H1 (cell line): ENCODE measurements around the gene ZNF433. TPM values are rescaled to one million over a fixed set of nuclear protein-coding genes. Genes with fewer than 3 reads are reported as not detected.

ENCODE experiments used
- BRCA1 ChIP-seq: IDR thresholded peaks from 2 replicates; pipeline ENCODE4 v1.6.1; 2012; ENCODE audit warnings: low read depth, low read length, improper control_type of control experiment
- CBX8 ChIP-seq: fragments of 300-800, 300-1000 bp; sonication (generic); IDR thresholded peaks from 2 replicates; pipeline ENCODE4 v1.7.1; 2016; ENCODE audit warnings: low read depth, low read length, borderline replicate concordance
- CHD1 ChIP-seq: IDR thresholded peaks from 2 replicates; pipeline ENCODE4 v1.6.1; 2012; ENCODE audit warnings: low read depth, low read length, improper control_type of control experiment
- CHD2 ChIP-seq: IDR thresholded peaks from 2 replicates; pipeline ENCODE4 v1.6.1; 2012; ENCODE audit warnings: low read length, improper control_type of control experiment
- CREB1 ChIP-seq: IDR thresholded peaks from 2 replicates; pipeline ENCODE4 v1.6.1; 2012; ENCODE audit warnings: inconsistent platforms
- E2F6 ChIP-seq: IDR thresholded peaks from 2 replicates; pipeline ENCODE4 v1.6.1; 2012; ENCODE audit warnings: inconsistent platforms
- GABPA ChIP-seq: IDR thresholded peaks from 2 replicates; pipeline ENCODE4 v1.6.1; 2011; ENCODE audit warnings: mild to moderate bottlenecking, low read length, moderate library complexity, borderline replicate concordance; ENCODE audit not compliant: insufficient read depth
- KDM1A ChIP-seq: fragments of 200-600, 300-600 bp; sonication (generic); IDR thresholded peaks from 2 replicates; pipeline ENCODE4 v1.7.1; 2016; ENCODE audit warnings: mild to moderate bottlenecking, low read length, borderline replicate concordance
- KDM5A ChIP-seq: fragments of 200-600 bp; IDR thresholded peaks from 2 replicates; pipeline ENCODE4 v1.7.1; 2012; ENCODE audit warnings: mild to moderate bottlenecking, low read length, inconsistent platforms, mixed read lengths
- MAFK ChIP-seq: IDR thresholded peaks from 2 replicates; pipeline ENCODE4 v1.6.1; 2012; ENCODE audit warnings: low read depth, mild to moderate bottlenecking, improper control_type of control experiment, low read length
- PHF8 ChIP-seq: fragments of 200-600 bp; sonication (generic); conservative IDR thresholded peaks from 2 replicates; pipeline ENCODE4 v1.7.1; 2012; ENCODE audit warnings: low read depth, mild to moderate bottlenecking, inconsistent platforms, low read length, moderate library complexity
- POLR2A ChIP-seq, 2 experiments: IDR thresholded peaks; 1 replicate in 1 of 2; 2 replicates in 1 of 2; pipeline ENCODE4 v1.6.1; 2011; ENCODE audit warnings: low read depth in 2 of 2, low read length in 2 of 2, mild to moderate bottlenecking in 2 of 2; ENCODE audit errors: control extremely low read depth in 1 of 2
- POU5F1 ChIP-seq: IDR thresholded peaks from 2 replicates; pipeline ENCODE4 v1.6.1; 2011; ENCODE audit warnings: low read depth, mild to moderate bottlenecking, low read length, moderate library complexity
- RAD21 ChIP-seq, 2 experiments: IDR thresholded peaks in 1 of 2; conservative IDR thresholded peaks in 1 of 2; 2 replicates each; pipeline ENCODE4 v1.6.1; 2011; ENCODE audit warnings: low read depth in 2 of 2, low read length in 2 of 2, improper control_type of control experiment in 1 of 2, inconsistent platforms in 1 of 2, mild to moderate bottlenecking in 1 of 2, moderate library complexity in 1 of 2
- RNF2 ChIP-seq: fragments of 200-900, 300-1000 bp; sonication (generic); IDR thresholded peaks from 2 replicates; pipeline ENCODE4 v1.7.1; 2016; ENCODE audit warnings: borderline replicate concordance, low read depth, mild to moderate bottlenecking, antibody characterized with exemption, low read length; ENCODE audit not compliant: poor library complexity, severe bottlenecking; ENCODE audit errors: missing control alignments
- SIRT6 ChIP-seq: IDR thresholded peaks from one replicate; pipeline ENCODE4 v1.7.1; 2012; ENCODE audit warnings: low read length, inconsistent platforms
- SP1 ChIP-seq: IDR thresholded peaks from 2 replicates; pipeline ENCODE4 v1.6.1; 2011; ENCODE audit warnings: low read depth, low read length
- SP2 ChIP-seq: IDR thresholded peaks from 2 replicates; pipeline ENCODE4 v1.6.1; 2012; ENCODE audit warnings: mild to moderate bottlenecking, low read length, inconsistent platforms
- ZNF274 ChIP-seq: IDR thresholded peaks from 2 replicates; pipeline ENCODE4 v1.7.0; 2012; ENCODE audit warnings: low read length, borderline replicate concordance; ENCODE audit errors: extremely low read depth
- polyA plus RNA-seq, 7 experiments: library from polyadenylated mRNA; depleted of rRNA in 3 of 7; stranded (reverse) in 5 of 7; unstranded in 2 of 7; fragments of >200 nt in 5 of 7; fragments of 200-250 nt in 2 of 7; gene quantifications; 1 replicate in 5 of 7; 2 replicates in 1 of 7; 4 replicates in 1 of 7; pipeline versions ENCODE4 v1.2.1 to v1.2.3, GENCODE V29; 2011 to 2013; ENCODE audit warnings: missing spikeins in 2 of 7, mixed read lengths in 2 of 7
- total RNA-seq: library from RNA; stranded (reverse); fragmentation: NEBNext Ultra II Directional; extraction: Animal tissue kit (Norgen Biotek cat#: 25700); gene quantifications from 2 replicates; pipeline ENCODE4 v1.2.1, GENCODE V29; 2021

The ZNF433 gene
- total and polyA plus RNA-seq, 2 of the 8 experiments (the other 6 are each of a cell fraction or from before 2014, with no cell fraction given): 0.68 to 1.8 TPM

GRCh38 chr19:11987405-11988281, 47.8 kb downstream of the ZNF433 start (continued):
- TF ChIP-seq RAD21 (IDR thresholded peaks at IDR 0.05 in 1 of 2, conservative IDR thresholded peaks at IDR 0.05 in 1 of 2; ENCODE audit: low read depth in 2 of 2, low read length in 2 of 2): no peak
- no peak for TF ChIP-seq CHD1
- no peak for TF ChIP-seq CBX8
- TF ChIP-seq CREB1: no peak
- no peak for TF ChIP-seq KDM5A
- no peak for TF ChIP-seq KDM1A
- no peak for TF ChIP-seq BRCA1
- no peak for TF ChIP-seq RNF2
- TF ChIP-seq CHD2: no peak
- TF ChIP-seq POU5F1: no peak
- no peak for TF ChIP-seq GABPA
- peak; percentile 95 to 96 for TF ChIP-seq POLR2A (IDR thresholded peaks at IDR 0.05; ENCODE audit: control extremely low read depth in 1 of 2, low read depth in 2 of 2, low read length in 2 of 2)
- no peak for TF ChIP-seq SIRT6
- TF ChIP-seq E2F6: no peak; the same call in 1 of the 2 replicates
- TF ChIP-seq SP1: peak; percentile 52; the same call in 1 of the 2 replicates
- peak; percentile 86 for TF ChIP-seq PHF8
- no peak for TF ChIP-seq MAFK
- TF ChIP-seq ZNF274: no peak
- TF ChIP-seq SP2: no peak
